Neural cell (in vitro differentiated cells): ENCODE results near the gene H2AZ2.
"Not testable (repeated sequence)": the region's sequence is repeated elsewhere in the genome, so short reads cannot be mapped to it uniquely, and the experiment has no call there.

Source experiments
- CTCF ChIP-seq: fragments of 450-650 bp; IDR thresholded peaks from 2 replicates; pipeline ENCODE4 v1.5.1; 2014; ENCODE audit warnings: antibody characterized with exemption, mild to moderate bottlenecking, moderate library complexity; ENCODE audit not compliant: poor library complexity, severe bottlenecking
- EP300 ChIP-seq: fragments of 450-650 bp; conservative IDR thresholded peaks from 2 replicates; pipeline ENCODE4 v1.6.1; 2014; ENCODE audit warnings: antibody characterized with exemption, mild to moderate bottlenecking, moderate library complexity; ENCODE audit not compliant: poor library complexity, severe bottlenecking
- EZH2 ChIP-seq: fragments of 200-600, 300-800 bp; shearing (Covaris generic), sonication (generic); IDR thresholded peaks from 2 replicates; pipeline ENCODE4 v1.6.1; 2014; ENCODE audit warnings: antibody characterized with exemption, low read length, borderline replicate concordance, mild to moderate bottlenecking; ENCODE audit not compliant: insufficient read depth, poor library complexity, severe bottlenecking
- MXI1 ChIP-seq: fragments of 450-650 bp; conservative IDR thresholded peaks from 2 replicates; pipeline ENCODE4 v1.6.1; 2014; ENCODE audit warnings: antibody characterized with exemption, mild to moderate bottlenecking; ENCODE audit not compliant: poor library complexity, severe bottlenecking
- POLR2AphosphoS5 ChIP-seq: IDR thresholded peaks from 2 replicates; pipeline ENCODE4 v1.6.1; 2012
- RAD21 ChIP-seq: fragments of 450-650 bp; conservative IDR thresholded peaks from 2 replicates; pipeline ENCODE4 v1.6.1; 2014; ENCODE audit warnings: antibody characterized with exemption, mild to moderate bottlenecking, moderate library complexity
- REST ChIP-seq: IDR thresholded peaks from 2 replicates; pipeline ENCODE4 v1.6.1; 2012; ENCODE audit warnings: borderline replicate concordance
- SMC3 ChIP-seq: fragments of 450-650 bp; conservative IDR thresholded peaks from 2 replicates; pipeline ENCODE4 v1.6.1; 2014; ENCODE audit warnings: antibody characterized with exemption, mild to moderate bottlenecking, moderate library complexity; ENCODE audit not compliant: poor library complexity
- TAF1 ChIP-seq: IDR thresholded peaks from 2 replicates; pipeline ENCODE4 v1.6.1; 2012; ENCODE audit warnings: low read depth

GRCh38 chr7:44846390-44846789 lies 1.5 kb downstream of the H2AZ2 start:
- TF ChIP-seq CTCF, POLR2AphosphoS5, EP300, RAD21, EZH2, REST, SMC3, TAF1, MXI1: not testable (repeated sequence)
